ENCODE measurements around the gene RGS3. TPM values are rescaled to one million over a fixed set of nuclear protein-coding genes. Genes with fewer than 3 reads are reported as not detected.

Gene RGS3
- polyA plus RNA-seq, 2 of the 4 experiments (the other 2 are of a cell fraction): 19.6 to 22.9 TPM

DNA sequence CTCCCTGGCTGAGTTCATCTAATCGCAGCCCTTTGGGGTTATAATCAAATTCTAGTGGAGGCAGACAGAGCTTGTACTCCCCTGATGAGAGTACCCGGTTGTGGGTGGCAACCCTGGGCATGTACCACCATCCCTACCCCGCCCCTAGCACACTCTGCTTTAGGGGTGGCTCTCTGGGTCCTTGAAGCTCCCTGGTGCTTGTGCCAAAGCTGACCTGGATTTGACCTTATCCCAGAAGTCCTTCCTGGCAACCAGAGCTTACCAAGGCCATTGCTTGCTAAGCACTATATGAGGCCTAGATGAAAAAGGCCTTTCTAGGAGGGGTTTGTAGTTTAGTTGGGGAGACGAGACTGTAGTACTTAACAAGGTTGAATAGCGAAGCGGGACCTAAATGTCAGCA lies 72.2 kb downstream of the RGS3 start:
- DNase-seq (ENCODE audit: low read depth in 1 of 2, low spot score in 1 of 2) (no peak), ATAC-seq (no peak), FAIRE-seq (no peak)
- H3K4me1 ChIP-seq: no peaks in the 10 kb centered on the region
- no peak overlapping the region for H3K4me2 ChIP-seq
- H3K4me3 ChIP-seq: no peak overlapping the region
- TF ChIP-seq, protein P1, sequence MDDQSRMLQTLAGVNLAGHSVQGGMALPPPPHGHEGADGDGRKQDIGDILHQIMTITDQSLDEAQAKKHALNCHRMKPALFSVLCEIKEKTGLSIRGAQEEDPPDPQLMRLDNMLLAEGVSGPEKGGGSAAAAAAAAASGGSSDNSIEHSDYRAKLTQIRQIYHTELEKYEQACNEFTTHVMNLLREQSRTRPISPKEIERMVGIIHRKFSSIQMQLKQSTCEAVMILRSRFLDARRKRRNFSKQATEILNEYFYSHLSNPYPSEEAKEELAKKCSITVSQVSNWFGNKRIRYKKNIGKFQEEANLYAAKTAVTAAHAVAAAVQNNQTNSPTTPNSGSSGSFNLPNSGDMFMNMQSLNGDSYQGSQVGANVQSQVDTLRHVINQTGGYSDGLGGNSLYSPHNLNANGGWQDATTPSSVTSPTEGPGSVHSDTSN (IDR thresholded peaks at IDR 0.05): no peak
- TF ChIP-seq EHF (CRISPR knock-in tag; IDR thresholded peaks at IDR 0.05) (no peak), CHD4 (IDR thresholded peaks at IDR 0.05; ENCODE audit: borderline replicate concordance) (no peak), FOSL2 (IDR thresholded peaks at IDR 0.05) (no peak), FOSL2 (CRISPR knock-in tag; IDR thresholded peaks at IDR 0.05) (no peak), RAD21 (conservative IDR thresholded peaks at IDR 0.05 in 1 of 2, IDR thresholded peaks at IDR 0.05 in 1 of 2) (no peak), HEYL (CRISPR knock-in tag; IDR thresholded peaks at IDR 0.05) (no peak), CBX2 (IDR thresholded peaks at IDR 0.05; ENCODE audit: borderline replicate concordance, low read depth) (no peak), ZSCAN20 (CRISPR knock-in tag; IDR thresholded peaks at IDR 0.05) (no peak), ZFP36 (IDR thresholded peaks at IDR 0.05; ENCODE audit: borderline replicate concordance, partially characterized antibody) (no peak), FOSB (CRISPR knock-in tag; IDR thresholded peaks at IDR 0.05) (no peak), RNF2 (IDR thresholded peaks at IDR 0.05; ENCODE audit: borderline replicate concordance, low read depth) (no peak), TFCP2L1 (CRISPR knock-in tag; IDR thresholded peaks at IDR 0.05) (no peak), FOXS1 (CRISPR knock-in tag; IDR thresholded peaks at IDR 0.05) (no peak), ZNF302 (CRISPR knock-in tag; IDR thresholded peaks at IDR 0.05) (no peak), MAFK (IDR thresholded peaks at IDR 0.05; ENCODE audit: partially characterized antibody) (no peak), KDM1A (IDR thresholded peaks at IDR 0.05; ENCODE audit: low read depth) (no peak), BHLHE40 (IDR thresholded peaks at IDR 0.05; ENCODE audit: low read depth, low read length) (no peak)
- TF ChIP-seq, protein P2, sequence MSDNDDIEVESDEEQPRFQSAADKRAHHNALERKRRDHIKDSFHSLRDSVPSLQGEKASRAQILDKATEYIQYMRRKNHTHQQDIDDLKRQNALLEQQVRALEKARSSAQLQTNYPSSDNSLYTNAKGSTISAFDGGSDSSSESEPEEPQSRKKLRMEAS (IDR thresholded peaks at IDR 0.05): no peak
- TF ChIP-seq, protein P3, sequence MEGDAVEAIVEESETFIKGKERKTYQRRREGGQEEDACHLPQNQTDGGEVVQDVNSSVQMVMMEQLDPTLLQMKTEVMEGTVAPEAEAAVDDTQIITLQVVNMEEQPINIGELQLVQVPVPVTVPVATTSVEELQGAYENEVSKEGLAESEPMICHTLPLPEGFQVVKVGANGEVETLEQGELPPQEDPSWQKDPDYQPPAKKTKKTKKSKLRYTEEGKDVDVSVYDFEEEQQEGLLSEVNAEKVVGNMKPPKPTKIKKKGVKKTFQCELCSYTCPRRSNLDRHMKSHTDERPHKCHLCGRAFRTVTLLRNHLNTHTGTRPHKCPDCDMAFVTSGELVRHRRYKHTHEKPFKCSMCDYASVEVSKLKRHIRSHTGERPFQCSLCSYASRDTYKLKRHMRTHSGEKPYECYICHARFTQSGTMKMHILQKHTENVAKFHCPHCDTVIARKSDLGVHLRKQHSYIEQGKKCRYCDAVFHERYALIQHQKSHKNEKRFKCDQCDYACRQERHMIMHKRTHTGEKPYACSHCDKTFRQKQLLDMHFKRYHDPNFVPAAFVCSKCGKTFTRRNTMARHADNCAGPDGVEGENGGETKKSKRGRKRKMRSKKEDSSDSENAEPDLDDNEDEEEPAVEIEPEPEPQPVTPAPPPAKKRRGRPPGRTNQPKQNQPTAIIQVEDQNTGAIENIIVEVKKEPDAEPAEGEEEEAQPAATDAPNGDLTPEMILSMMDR (IDR thresholded peaks at IDR 0.05): no peak
- ChIA-PET CTCF (interaction anchor here (1.1 to 2.5 kb wide), 5 partner anchors 47 to 122 kb away, joined by 3 to 7 read pairs (median 4); no protein-coding TSS in a partner anchor), POLR2A (interaction anchor here (1.0 kb wide), 1 partner anchor 59 kb away, joined by 4 read pairs; no protein-coding TSS in a partner anchor)
- H3K27ac ChIP-seq: no peak overlapping the region
- H3K9me3 ChIP-seq: no peaks in the 10 kb centered on the region
- WGBS (ENCODE audit: missing lambda C conversion rate): 89% methylated on average over 6 of the region's 6 CpGs

DNA sequence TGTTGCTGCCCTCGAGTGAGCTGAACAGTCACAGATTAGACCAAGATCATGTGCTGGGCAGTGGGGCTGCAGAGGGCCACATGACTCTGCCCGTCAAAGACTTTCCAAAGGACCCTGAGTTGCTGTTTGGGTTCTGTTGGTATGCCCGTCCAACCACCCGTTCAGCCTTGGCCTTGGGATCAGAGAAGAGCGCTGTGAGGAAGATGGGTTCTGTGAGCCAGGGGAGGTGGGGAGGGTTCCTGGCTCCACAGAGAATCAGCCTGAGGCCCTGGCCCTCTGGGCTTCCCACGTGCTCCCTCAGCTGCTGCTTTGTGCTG lies 72.6 kb downstream of the RGS3 start:
- no peak for ATAC-seq
- TF ChIP-seq CEBPB (IDR thresholded peaks at IDR 0.05): no peak
- TF ChIP-seq FOSB (CRISPR knock-in tag; IDR thresholded peaks at IDR 0.05): no peak
- no peak for TF ChIP-seq EHF (CRISPR knock-in tag; IDR thresholded peaks at IDR 0.05)
- no peak for TF ChIP-seq ZFP36 (IDR thresholded peaks at IDR 0.05; ENCODE audit: borderline replicate concordance, partially characterized antibody)
- TF ChIP-seq TP53 (CRISPR knock-in tag; IDR thresholded peaks at IDR 0.05): no peak
- Histone ChIP-seq H3K4me1 (no peaks in the 10 kb centered on the region), H3K4me2 (no peak overlapping the region), H3K9me3 (no peaks in the 10 kb centered on the region), H3K4me3 (no peak overlapping the region), H3K27ac (no peak overlapping the region)
- no peak for DNase-seq (ENCODE audit: low read depth in 1 of 2, low spot score in 1 of 2)
- CTCF ChIA-PET: interaction anchor here (1.1 to 2.5 kb wide), 3 partner anchors 55 to 120 kb away, joined by 3 to 7 read pairs (median 4); no protein-coding TSS in a partner anchor
- FAIRE-seq: no peak
- POLR2A ChIA-PET: interaction anchor here (1.0 kb wide), 1 partner anchor 58 kb away, joined by 4 read pairs; no protein-coding TSS in a partner anchor
- WGBS (ENCODE audit: missing lambda C conversion rate): 88% methylated on average over 6 of the region's 6 CpGs

Data from A549 (cell line).